ENCODE measurements around the gene RAD51AP1.

The RAD51AP1 gene

DNA sequence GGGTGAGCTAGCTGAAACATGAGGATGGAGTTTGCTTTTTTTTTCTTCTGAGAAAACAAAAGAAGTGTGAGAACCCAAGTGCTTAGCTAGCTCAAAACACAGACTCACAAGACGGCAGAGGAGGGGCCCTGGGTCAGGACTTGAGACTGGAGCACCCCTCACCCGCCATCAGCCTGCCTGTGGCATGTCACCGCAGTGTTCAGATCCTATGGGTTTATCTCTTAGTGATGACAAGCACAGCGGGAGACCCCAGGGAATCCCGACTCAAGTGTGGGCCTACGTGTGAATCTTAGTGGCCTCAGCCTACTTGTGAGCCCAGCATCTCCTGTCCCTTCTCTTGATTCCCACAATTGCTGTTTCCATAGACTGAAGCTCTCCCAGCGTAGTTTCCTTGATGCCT is 46.2 kb downstream of the RAD51AP1 start:
- TF ChIP-seq, protein P1, sequence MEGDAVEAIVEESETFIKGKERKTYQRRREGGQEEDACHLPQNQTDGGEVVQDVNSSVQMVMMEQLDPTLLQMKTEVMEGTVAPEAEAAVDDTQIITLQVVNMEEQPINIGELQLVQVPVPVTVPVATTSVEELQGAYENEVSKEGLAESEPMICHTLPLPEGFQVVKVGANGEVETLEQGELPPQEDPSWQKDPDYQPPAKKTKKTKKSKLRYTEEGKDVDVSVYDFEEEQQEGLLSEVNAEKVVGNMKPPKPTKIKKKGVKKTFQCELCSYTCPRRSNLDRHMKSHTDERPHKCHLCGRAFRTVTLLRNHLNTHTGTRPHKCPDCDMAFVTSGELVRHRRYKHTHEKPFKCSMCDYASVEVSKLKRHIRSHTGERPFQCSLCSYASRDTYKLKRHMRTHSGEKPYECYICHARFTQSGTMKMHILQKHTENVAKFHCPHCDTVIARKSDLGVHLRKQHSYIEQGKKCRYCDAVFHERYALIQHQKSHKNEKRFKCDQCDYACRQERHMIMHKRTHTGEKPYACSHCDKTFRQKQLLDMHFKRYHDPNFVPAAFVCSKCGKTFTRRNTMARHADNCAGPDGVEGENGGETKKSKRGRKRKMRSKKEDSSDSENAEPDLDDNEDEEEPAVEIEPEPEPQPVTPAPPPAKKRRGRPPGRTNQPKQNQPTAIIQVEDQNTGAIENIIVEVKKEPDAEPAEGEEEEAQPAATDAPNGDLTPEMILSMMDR (IDR thresholded peaks at IDR 0.05; ENCODE audit: extremely low read depth, insufficient read depth, missing control alignments): no peak
- in situ Hi-C loops (cut with MboI; ENCODE audit: low pct_unique_long_range_greater_than_20kb, low sequenced_read_pairs, unreplicated experiment): no loop called here
- DNase-seq (ENCODE audit: low spot score): no peak

DNA sequence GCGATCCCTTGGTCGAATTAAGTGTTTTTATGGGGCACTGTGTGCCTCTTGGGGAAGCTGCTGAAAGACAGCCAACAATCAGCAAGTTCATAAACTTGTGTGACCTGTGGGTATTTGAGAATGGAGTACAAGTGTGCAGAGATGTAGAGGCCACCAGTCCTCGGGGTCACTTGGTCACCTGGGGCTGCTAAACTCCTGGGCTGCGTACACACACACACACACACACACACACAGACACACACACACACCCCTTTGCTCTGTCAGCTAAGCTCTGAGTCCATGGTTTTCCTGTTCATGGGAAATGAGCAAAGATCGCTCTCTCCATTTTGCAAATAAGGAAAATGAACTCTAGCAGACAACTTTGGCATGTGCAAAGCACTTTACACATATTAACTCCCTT is 47.8 kb downstream of the RAD51AP1 start:
- in situ Hi-C loops (cut with MboI; ENCODE audit: low pct_unique_long_range_greater_than_20kb, low sequenced_read_pairs, unreplicated experiment): no loop called here
- TF ChIP-seq, protein P1 (IDR thresholded peaks at IDR 0.05; ENCODE audit: extremely low read depth, insufficient read depth, missing control alignments): no peak
- DNase-seq (ENCODE audit: low spot score): no peak

DNA sequence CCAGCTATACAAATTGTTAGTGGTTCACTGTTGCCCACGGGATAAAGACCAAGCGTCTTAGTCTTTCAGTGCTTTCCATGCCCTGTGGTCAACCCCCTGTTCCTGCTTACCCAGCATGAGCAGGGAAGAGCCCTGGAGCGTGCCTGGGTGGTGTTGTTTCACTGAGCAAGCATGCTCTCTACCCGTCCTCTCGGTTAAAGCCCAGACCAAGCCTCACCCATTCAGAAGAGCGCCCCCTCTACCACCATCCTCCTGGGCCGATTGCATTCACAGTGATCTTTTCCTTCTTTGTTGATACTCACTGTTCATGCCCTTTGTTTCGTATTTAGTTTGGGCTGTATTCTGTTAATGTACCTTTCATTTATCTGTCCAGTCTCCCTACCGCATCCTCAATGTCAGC is 48.4 kb downstream of the RAD51AP1 start:
- DNase-seq (ENCODE audit: low spot score): no peak
- in situ Hi-C loops (cut with MboI; ENCODE audit: low pct_unique_long_range_greater_than_20kb, low sequenced_read_pairs, unreplicated experiment): no loop called here
- TF ChIP-seq, protein P1 (IDR thresholded peaks at IDR 0.05; ENCODE audit: extremely low read depth, insufficient read depth, missing control alignments): no peak

DNA sequence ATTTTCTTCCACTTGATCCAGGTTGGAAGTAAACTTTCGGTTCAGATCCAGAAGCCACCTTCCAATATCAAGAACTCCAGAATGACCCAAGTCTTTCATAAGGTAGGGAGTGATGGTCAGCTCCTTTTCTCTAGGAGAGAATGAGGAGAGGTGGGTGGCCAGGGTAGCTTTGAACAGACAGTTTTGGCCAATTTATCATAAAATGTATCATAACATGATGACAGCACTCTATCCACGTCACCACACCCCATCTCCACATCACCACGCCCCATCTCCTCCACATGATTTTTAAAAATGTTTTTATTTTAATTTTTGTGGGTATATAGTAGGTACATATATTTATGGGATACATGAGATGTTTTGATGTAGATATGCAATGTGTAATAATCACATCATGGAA is 50.2 kb downstream of the RAD51AP1 start:
- no peak for DNase-seq (ENCODE audit: low spot score)
- in situ Hi-C loops (cut with MboI; ENCODE audit: low pct_unique_long_range_greater_than_20kb, low sequenced_read_pairs, unreplicated experiment): no loop called here

DNA sequence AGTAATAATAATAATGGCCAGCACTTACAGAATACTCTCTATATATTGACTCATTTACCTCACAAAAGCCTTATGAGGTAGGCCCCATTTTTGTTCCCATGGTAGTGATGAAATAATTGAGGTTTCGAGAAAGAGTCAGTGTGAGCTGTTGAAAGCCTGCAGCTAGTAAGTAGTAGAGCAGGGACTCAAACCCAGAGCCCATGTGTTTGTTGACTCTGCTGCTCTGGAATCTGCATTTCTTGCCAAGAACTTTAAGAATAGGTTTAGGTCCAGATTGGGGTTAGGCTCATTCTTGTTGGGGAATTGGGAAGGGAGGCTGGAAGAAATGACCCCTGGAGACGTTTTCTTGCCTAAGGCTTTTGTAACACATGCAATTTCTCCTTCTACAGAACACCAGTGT is 51.3 kb downstream of the RAD51AP1 start:
- in situ Hi-C loops (cut with MboI; ENCODE audit: low pct_unique_long_range_greater_than_20kb, low sequenced_read_pairs, unreplicated experiment): no loop called here
- TF ChIP-seq, protein P1 (IDR thresholded peaks at IDR 0.05; ENCODE audit: extremely low read depth, insufficient read depth, missing control alignments): no peak
- DNase-seq (ENCODE audit: low spot score): no peak

More for the DNA sequence above, 50.2 kb downstream of the RAD51AP1 start:
- TF ChIP-seq, protein P1 (IDR thresholded peaks at IDR 0.05; ENCODE audit: extremely low read depth, insufficient read depth, missing control alignments): no peak

DNA sequence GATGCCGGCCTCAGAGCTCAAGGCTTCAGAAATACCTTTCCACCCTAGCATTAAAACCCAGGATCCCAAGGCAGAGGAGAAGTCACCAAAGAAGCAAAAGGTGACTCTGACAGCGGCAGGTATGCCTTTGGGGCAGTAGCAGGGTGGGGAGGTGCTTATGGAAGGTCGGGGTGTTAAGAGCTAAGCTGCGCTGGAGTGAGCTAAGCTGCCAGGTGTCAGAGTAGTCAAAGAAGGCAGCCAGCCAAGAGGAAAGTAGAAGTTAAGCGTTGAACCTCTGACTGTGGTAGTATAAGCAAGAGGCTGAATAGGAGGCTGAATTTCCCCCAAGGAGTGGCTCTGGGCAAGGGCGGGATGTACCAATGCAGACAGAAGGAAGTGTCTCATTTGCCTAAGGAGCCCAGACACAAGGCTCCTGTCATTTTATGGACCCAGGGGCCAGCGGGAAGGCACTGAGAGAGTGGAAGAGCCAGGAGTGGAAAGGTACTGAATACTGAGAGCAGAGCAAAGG is 52.5 kb downstream of the RAD51AP1 start:
- in situ Hi-C loops (cut with MboI; ENCODE audit: low pct_unique_long_range_greater_than_20kb, low sequenced_read_pairs, unreplicated experiment): no loop called here
- TF ChIP-seq, protein P1 (IDR thresholded peaks at IDR 0.05; ENCODE audit: extremely low read depth, insufficient read depth, missing control alignments): no peak
- DNase-seq (ENCODE audit: low spot score): no peak

DNA sequence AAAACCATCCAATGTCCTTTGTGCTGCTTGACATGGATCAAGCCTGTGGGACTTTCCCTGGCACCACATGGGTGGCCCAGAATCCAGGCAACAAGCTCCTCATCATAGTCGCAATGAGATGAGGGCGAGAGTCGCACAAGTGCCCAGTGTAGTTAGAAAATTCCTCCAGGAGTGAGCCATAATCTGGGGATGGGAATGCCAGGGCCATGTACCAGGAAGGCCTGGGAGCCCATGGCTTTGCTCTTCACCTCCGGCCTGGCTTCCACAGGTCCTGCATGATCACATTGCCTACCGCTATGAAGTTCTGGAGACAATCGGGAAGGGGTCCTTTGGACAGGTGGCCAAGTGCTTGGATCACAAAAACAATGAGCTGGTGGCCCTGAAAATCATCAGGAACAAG is 57.2 kb downstream of the RAD51AP1 start:
- TF ChIP-seq, protein P1 (IDR thresholded peaks at IDR 0.05; ENCODE audit: extremely low read depth, insufficient read depth, missing control alignments): no peak
- in situ Hi-C loops (cut with MboI; ENCODE audit: low pct_unique_long_range_greater_than_20kb, low sequenced_read_pairs, unreplicated experiment): no loop called here
- no peak for DNase-seq (ENCODE audit: low spot score)

Measured in GM13977 (cell line).